ENCODE results near the gene GRIK4. TPM values are rescaled to one million over a fixed set of nuclear protein-coding genes. Genes with fewer than 3 reads are reported as not detected.

The GRIK4 gene
- total and polyA plus RNA-seq, 12 donors = 0.33 to 4.8 (median 3.0) TPM

- no peaks in the 10 kb centered on the region for H3K4me1 ChIP-seq (replicated peaks in 1 of 2)
- no peak overlapping the region for H3K4me3 ChIP-seq
- H3K27ac ChIP-seq = no peak overlapping the region
- DNase-seq = no peak
- 61 to 73% (median 67%) methylated on average over 5 to 9 of the region's 9 CpGs for WGBS, 4 donors
- intact Hi-C loops (cut with DNase I) = no loop called here
- no peaks in the 10 kb centered on the region for H3K36me3 ChIP-seq (replicated peaks in 1 of 2)
- TF ChIP-seq, protein P1, sequence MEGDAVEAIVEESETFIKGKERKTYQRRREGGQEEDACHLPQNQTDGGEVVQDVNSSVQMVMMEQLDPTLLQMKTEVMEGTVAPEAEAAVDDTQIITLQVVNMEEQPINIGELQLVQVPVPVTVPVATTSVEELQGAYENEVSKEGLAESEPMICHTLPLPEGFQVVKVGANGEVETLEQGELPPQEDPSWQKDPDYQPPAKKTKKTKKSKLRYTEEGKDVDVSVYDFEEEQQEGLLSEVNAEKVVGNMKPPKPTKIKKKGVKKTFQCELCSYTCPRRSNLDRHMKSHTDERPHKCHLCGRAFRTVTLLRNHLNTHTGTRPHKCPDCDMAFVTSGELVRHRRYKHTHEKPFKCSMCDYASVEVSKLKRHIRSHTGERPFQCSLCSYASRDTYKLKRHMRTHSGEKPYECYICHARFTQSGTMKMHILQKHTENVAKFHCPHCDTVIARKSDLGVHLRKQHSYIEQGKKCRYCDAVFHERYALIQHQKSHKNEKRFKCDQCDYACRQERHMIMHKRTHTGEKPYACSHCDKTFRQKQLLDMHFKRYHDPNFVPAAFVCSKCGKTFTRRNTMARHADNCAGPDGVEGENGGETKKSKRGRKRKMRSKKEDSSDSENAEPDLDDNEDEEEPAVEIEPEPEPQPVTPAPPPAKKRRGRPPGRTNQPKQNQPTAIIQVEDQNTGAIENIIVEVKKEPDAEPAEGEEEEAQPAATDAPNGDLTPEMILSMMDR (IDR thresholded peaks at IDR 0.05) = no peak
- TF ChIP-seq POLR2A (IDR thresholded peaks at IDR 0.05) = no peak
- no peaks in the 10 kb centered on the region for H3K27me3 ChIP-seq
- no peaks in the 10 kb centered on the region for H3K9me3 ChIP-seq (replicated peaks in 1 of 3)
Measured at GRCh38 chr11:120635136-120635810, 123.7 kb downstream of the GRIK4 start.

DNA sequence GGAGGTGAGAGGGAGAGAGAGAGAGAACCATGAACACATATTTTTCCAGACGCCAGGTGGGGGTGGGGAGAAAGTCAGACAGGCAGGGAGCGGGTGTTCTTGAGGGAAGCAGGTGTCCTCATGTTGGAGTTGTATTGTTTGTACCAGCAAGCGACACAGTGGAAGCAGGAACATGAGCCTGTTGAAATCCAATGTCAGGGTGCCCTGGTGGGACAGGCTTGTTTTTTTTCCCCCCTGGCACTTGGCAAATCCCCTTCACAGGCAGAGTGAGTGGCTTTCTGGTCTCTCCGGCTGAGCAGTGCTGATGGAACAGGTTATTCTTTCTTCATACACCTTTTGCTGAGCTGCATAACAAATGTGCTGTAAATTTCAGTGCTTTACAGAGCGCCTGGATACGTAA, 125.6 kb downstream of the GRIK4 start:
- Histone ChIP-seq H3K4me1 (replicated peaks in 1 of 2) (peaks cover 0 to 10% of the 10 kb centered on the region in 2 donors), H3K36me3 (replicated peaks in 1 of 2) (no peaks in the 10 kb centered on the region), H3K9me3 (replicated peaks in 1 of 3) (no peaks in the 10 kb centered on the region), H3K27me3 (no peaks in the 10 kb centered on the region), H3K27ac (no peak overlapping the region), H3K4me3 (no peak overlapping the region)
- TF ChIP-seq, protein P1 (IDR thresholded peaks at IDR 0.05) = no peak
- TF ChIP-seq POLR2A (IDR thresholded peaks at IDR 0.05) = no peak
- intact Hi-C loops (cut with DNase I) = no loop called here
- WGBS, 4 donors = 85 to 91% (median 89%) methylated on average over 6 of the region's 6 CpGs
- DNase-seq = no peak

GRCh38 chr11:120642196-120642894, 130.8 kb downstream of the GRIK4 start:
- Histone ChIP-seq H3K27me3 (no peaks in the 10 kb centered on the region), H3K27ac (no peak overlapping the region), H3K4me1 (replicated peaks in 1 of 2) (peaks cover 0 to 10% of the 10 kb centered on the region in 2 donors), H3K36me3 (replicated peaks in 1 of 2) (no peaks in the 10 kb centered on the region), H3K9me3 (replicated peaks in 1 of 3) (no peaks in the 10 kb centered on the region), H3K4me3 (no peak overlapping the region)
- 65 to 88% (median 67%) methylated on average over 10 of the region's 10 CpGs for WGBS, 4 donors
- intact Hi-C loops (cut with DNase I) = no loop called here
- peak in 4 of 7 donors; percentile 35 to 55 (median 38) for DNase-seq
- TF ChIP-seq, protein P1 (IDR thresholded peaks at IDR 0.05) = peak in 1 of 6 experiments; percentile 17
- TF ChIP-seq POLR2A (IDR thresholded peaks at IDR 0.05) = no peak

GRCh38 chr11:120643284-120643683, 131.7 kb downstream of the GRIK4 start:
- H3K4me3 ChIP-seq = no peak overlapping the region
- no peaks in the 10 kb centered on the region for H3K9me3 ChIP-seq (replicated peaks in 1 of 3)
- TF ChIP-seq POLR2A (IDR thresholded peaks at IDR 0.05) = no peak
- TF ChIP-seq, protein P1 (IDR thresholded peaks at IDR 0.05) = no peak
- H3K36me3 ChIP-seq (replicated peaks in 1 of 2) = no peaks in the 10 kb centered on the region
- H3K4me1 ChIP-seq (replicated peaks in 1 of 2) = peaks cover 0 to 10% of the 10 kb centered on the region in 2 donors
- H3K27me3 ChIP-seq = no peaks in the 10 kb centered on the region
- intact Hi-C loops (cut with DNase I) = no loop called here
- WGBS, 4 donors = 82 to 91% (median 87%) methylated on average over 6 of the region's 6 CpGs
- H3K27ac ChIP-seq = no peak overlapping the region
- no peak for DNase-seq
